RWPE1 (cell line): ENCODE data around the gene ECHDC1.

Experiments
- CTCF ChIA-PET: fragments of 350-600 bp; sonication (Branson Sonifier 250); formaldehyde crosslinking; extraction: SDS; loops from one replicate; lab custom pipeline; 2021; lab: Yijun Ruan, JAX
- POLR2A ChIA-PET: fragments of 400-600 bp; formaldehyde crosslinking; extraction: SDS; loops from one replicate; lab custom pipeline; 2020; ENCODE audit warnings: antibody characterized with exemption; ENCODE audit not compliant: low non-redundant PET; lab: Yijun Ruan, JAX
- DNase-seq: peaks from one replicate; pipeline ENCODE4 v3.0.0; 2012; ENCODE audit warnings: low spot score
- H3K27ac ChIP-seq: fragments of 450-650 bp; 2 replicates; pipeline ENCODE4 v1.5.1; 2017
- TF ChIP-seq, protein P1 (sequence below): fragments of 450-650 bp; conservative IDR thresholded peaks from 2 replicates; pipeline ENCODE4 v1.5.1; 2017; ENCODE audit warnings: low read depth, mild to moderate bottlenecking

Gene ECHDC1

DNA sequence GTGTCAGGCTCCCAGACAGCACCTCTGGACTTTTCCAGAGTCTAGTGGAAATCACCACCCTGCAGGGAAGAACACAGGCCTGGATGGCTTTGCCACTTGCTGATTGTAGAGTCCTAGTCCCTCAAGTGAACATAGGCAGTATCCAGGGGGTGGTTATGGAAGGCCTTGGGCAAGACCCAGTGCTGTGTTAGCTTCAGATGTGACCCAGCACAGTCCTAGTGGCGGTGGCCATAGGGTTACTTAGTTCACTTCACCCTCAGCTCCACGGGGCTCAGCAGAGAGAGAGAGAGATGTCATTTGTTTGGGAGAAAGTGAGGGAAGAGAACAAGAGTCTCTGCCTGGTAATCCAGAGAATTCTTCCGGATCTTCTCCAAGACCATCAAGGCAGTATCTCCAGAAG is 39.5 kb downstream of the ECHDC1 start:
- no peak for DNase-seq
- ChIA-PET POLR2A (interaction anchor here (0.6 kb wide), 1 partner anchor 38 kb away, joined by 3 read pairs; no protein-coding TSS in a partner anchor), CTCF (interaction anchor here (0.6 to 0.8 kb wide), 2 partner anchors 15 to 115 kb away, joined by 3 read pairs; no protein-coding TSS in a partner anchor)
- TF ChIP-seq, protein P1, sequence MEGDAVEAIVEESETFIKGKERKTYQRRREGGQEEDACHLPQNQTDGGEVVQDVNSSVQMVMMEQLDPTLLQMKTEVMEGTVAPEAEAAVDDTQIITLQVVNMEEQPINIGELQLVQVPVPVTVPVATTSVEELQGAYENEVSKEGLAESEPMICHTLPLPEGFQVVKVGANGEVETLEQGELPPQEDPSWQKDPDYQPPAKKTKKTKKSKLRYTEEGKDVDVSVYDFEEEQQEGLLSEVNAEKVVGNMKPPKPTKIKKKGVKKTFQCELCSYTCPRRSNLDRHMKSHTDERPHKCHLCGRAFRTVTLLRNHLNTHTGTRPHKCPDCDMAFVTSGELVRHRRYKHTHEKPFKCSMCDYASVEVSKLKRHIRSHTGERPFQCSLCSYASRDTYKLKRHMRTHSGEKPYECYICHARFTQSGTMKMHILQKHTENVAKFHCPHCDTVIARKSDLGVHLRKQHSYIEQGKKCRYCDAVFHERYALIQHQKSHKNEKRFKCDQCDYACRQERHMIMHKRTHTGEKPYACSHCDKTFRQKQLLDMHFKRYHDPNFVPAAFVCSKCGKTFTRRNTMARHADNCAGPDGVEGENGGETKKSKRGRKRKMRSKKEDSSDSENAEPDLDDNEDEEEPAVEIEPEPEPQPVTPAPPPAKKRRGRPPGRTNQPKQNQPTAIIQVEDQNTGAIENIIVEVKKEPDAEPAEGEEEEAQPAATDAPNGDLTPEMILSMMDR, result no peak
- H3K27ac ChIP-seq, result no peak overlapping the region

DNA sequence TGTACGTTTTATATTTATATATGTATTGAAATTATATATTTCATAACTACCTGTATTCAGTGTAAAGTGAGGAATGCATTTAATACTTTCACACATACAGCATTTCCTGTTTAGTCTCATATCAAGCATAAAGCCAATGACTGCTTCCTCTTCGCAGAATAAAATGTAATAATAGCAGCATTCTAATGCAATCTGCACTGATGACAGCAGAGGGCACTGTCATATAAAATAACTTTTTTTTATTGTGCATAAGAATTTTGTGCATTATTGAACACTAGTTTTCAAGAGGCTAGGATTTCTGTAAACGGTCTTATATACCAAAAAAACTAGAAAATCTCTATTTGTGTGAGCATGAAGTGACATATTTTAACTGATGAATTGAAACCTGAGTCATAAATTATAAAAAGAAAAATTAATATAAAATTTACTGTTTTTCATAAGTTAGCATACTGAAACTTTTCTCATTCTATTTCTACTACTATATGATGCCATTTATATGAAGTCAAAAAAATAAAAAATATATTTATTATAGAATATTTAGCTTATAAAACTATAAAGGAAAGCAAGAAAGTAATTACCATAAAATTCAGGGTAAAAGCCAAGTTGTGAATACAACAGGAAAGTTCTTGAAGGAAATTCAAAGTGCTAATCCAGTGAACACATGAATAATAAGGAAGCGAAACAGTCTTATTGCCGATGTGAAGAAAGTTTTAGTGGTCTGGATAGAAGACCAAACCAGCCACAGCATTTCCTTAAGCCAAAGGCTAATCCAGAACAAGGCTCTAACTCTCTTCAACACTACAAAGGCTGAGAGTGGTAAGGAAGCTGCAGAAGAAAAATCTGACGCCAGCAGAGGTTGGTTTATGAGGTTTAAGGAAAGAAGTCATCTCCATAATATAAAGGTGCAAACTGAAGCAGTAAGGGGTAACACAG is 40.4 kb downstream of the ECHDC1 start:
- peak; percentile 42 for DNase-seq
- POLR2A ChIA-PET, result no interaction called here
- H3K27ac ChIP-seq, result no peak overlapping the region
- TF ChIP-seq, protein P1, result peak; percentile 67
- CTCF ChIA-PET, result interaction anchor here (0.6 to 1.0 kb wide), 4 partner anchors 39 to 237 kb away, joined by 3 to 7 read pairs (median 4); no protein-coding TSS in a partner anchor

DNA sequence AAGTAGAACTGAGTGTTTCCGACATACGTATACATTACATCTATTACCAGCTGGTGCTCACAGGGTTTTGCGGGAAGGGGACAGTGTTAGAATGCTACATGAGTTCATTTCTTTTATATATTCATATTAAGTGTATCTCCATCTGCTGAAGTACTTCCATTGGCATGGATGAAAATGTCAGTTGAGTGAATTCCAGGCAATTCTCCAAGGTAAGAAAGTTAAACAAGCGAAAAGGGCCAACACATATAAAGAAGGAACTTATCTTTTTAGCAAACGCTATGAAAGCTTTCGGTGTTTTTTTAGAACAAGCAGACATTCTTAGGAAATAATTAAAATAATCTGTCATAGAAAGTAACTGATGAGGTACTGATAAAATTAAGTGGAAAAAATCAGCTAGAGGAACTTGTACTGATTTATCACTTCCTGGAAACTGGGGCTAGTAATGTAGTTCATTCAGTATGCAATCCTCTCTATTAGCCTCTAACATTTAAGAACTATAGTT is 42.2 kb downstream of the ECHDC1 start:
- no peak overlapping the region for H3K27ac ChIP-seq
- ChIA-PET CTCF (interaction anchor here (0.9 to 1.7 kb wide), 3 partner anchors 215 to 246 kb away, joined by 3 to 6 read pairs (median 3); no protein-coding TSS in a partner anchor), POLR2A (no interaction called here)
- TF ChIP-seq, protein P1, result no peak
- no peak for DNase-seq

DNA sequence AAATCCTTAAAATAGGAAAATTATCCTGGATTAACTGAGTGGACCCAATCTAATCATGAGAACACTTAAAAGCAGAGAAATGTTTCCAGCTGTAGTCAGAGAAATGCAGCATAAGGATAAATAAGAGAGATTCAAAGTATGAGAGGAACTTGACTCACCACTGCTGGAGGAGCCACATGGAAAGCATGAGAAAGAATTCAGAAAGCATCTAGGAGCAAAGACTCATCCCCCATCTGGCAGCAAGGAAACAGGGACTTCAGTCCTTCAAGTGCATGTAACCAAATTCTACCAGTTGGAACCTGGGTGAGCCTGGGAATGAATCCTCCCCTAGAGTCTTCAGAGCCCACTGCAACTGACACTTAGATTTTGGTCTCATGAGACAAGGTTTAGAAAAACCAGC is 43.0 kb downstream of the ECHDC1 start:
- no peak overlapping the region for H3K27ac ChIP-seq
- no peak for DNase-seq
- TF ChIP-seq, protein P1, result no peak
- ChIA-PET POLR2A (no interaction called here), CTCF (interaction anchor here (0.9 to 1.7 kb wide), 3 partner anchors 216 to 247 kb away, joined by 3 to 6 read pairs (median 3); no protein-coding TSS in a partner anchor)

DNA sequence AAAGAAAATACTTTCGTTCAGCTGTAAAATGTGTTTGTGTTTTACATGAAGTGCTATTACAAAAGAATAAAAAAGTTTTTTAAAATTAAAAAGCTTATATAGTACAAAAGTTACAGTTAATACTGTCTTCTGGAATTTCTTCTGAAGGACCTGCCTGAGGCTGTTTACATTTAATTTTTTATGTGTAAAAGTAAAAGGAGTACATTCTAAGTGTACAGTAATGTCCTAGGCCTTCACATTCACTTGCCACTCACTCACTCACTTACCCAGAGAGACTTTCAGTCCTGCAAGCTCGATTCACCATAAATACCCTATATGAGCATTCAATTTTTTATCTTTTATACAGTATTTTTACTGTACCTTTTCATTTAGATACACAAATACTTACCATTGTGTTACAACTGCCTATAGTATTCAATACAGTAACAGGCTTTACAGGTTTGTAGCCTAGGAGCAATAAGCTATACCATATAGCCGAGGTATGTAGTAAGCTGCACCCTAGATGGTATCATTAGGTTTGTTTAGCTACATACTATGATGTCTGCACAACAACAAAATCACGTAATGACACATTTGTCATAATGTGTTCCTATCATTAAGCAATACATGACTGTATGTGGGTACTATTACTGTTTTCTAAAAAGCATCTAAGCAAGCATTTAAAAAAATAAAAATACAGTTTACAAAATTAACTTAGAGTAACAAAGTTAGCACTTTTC is 43.7 kb downstream of the ECHDC1 start:
- ChIA-PET POLR2A (no interaction called here), CTCF (interaction anchor here (0.6 kb wide), 1 partner anchor 124 kb away, joined by 3 read pairs; no protein-coding TSS in a partner anchor)
- TF ChIP-seq, protein P1, result no peak
- H3K27ac ChIP-seq, result no peak overlapping the region
- DNase-seq, result no peak

DNA sequence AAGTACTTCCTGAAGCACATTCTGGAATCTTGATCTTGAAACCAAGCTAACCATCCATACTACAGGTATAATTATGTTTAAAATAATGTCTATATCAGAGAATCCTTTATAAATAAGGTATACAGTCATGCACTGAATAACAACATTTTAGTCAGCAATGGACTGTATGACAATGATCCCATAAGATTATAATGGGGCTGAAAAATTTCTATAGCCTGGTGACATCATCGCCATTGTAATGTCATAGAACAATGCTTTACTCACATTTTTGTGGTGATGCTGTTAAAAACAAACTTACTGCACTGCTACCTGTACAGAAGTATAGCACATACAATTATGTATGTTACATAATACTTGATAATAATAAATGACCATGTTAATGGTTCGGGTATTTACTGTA is 44.9 kb downstream of the ECHDC1 start:
- POLR2A ChIA-PET, result no interaction called here
- TF ChIP-seq, protein P1, result no peak
- CTCF ChIA-PET, result no interaction called here
- no peak for DNase-seq
- H3K27ac ChIP-seq, result no peak overlapping the region
